COLO668 (cell line): ENCODE results near the gene SYCP2.

Experiments used
- DNase-seq: peaks from one replicate; lab custom pipeline; 2025; ENCODE audit not compliant: unreplicated experiment; lab: John Stamatoyannopoulos, UW

The SYCP2 gene

GRCh38 chr20:59824711-59825562 lies 108.5 kb downstream of the SYCP2 start:
- DNase-seq, result peak; percentile 66

GRCh38 chr20:59823491-59824259 lies 109.8 kb downstream of the SYCP2 start:
- DNase-seq, result no peak

GRCh38 chr20:59823030-59823423 lies 110.4 kb downstream of the SYCP2 start:
- no peak for DNase-seq

GRCh38 chr20:59822291-59823029 lies 111.0 kb downstream of the SYCP2 start:
- no peak for DNase-seq

- peak; percentile 16 for DNase-seq
These were observed 111.6 kb downstream of the SYCP2 start for GRCh38 chr20:59821788-59822187.

GRCh38 chr20:59821201-59821600 lies 112.2 kb downstream of the SYCP2 start:
- DNase-seq, result no peak

- peak; percentile 94 for DNase-seq
These were observed 113.0 kb downstream of the SYCP2 start for GRCh38 chr20:59820204-59821041.

GRCh38 chr20:59819496-59820203 lies 113.8 kb downstream of the SYCP2 start:
- DNase-seq, result no peak

GRCh38 chr20:59818911-59819310 lies 114.5 kb downstream of the SYCP2 start:
- no peak for DNase-seq

- no peak for DNase-seq
These were observed 115.4 kb downstream of the SYCP2 start for GRCh38 chr20:59817846-59818615.

GRCh38 chr20:59817406-59817805 lies 116.0 kb downstream of the SYCP2 start:
- no peak for DNase-seq

GRCh38 chr20:59816146-59816738 lies 117.2 kb downstream of the SYCP2 start:
- DNase-seq, result no peak

- DNase-seq, result no peak
These were observed 118.5 kb downstream of the SYCP2 start for GRCh38 chr20:59814840-59815340.

- no peak for DNase-seq
These were observed 119.2 kb downstream of the SYCP2 start for GRCh38 chr20:59813948-59814839.
